Measurements from ENCODE around the gene UBA5.

- TF ChIP-seq CREB1 (CRISPR knock-in tag; IDR thresholded peaks at IDR 0.05) = no peak
- no peak for TF ChIP-seq MAX (CRISPR knock-in tag; IDR thresholded peaks at IDR 0.05)
- no peak for TF ChIP-seq CTCF (IDR thresholded peaks at IDR 0.05)
- TF ChIP-seq USF2 (CRISPR knock-in tag; IDR thresholded peaks at IDR 0.05) = no peak
- no peak for TF ChIP-seq AFF4 (CRISPR knock-in tag; IDR thresholded peaks at IDR 0.05; ENCODE audit: borderline replicate concordance)
- no peak for TF ChIP-seq ZNF423 (CRISPR knock-in tag; IDR thresholded peaks at IDR 0.05)
- 0 out of 2 replicates have a peak, but pooled peaks have one; percentile 35 for TF ChIP-seq CREM (CRISPR knock-in tag; IDR thresholded peaks at IDR 0.05)
These were observed at the start of gene UBA5 for GRCh38 chr3:132660052-132660810.

Measured in WTC11 (cell line).